GM12878 (cell line): ENCODE data around the gene ISG15. TPM values are rescaled to one million over a fixed set of nuclear protein-coding genes. Genes with fewer than 3 reads are reported as not detected.
"Not testable (repeated sequence)": the region's sequence is repeated elsewhere in the genome, so short reads cannot be mapped to it uniquely, and the experiment has no call there.

Experiments used
- ATAC-seq: fragments of 200-7000 bp; cut with Tn5 transposase; 3 replicates; pipeline ENCODE4 v1.9.1; 2020; ENCODE audit warnings: mild to moderate bottlenecking, moderate library complexity
- BruUV-seq: library from RNA; stranded (reverse); fragments of 400-500 nt; replicated peaks from 2 replicates; lab custom pipeline; 2021; lab: Mats Ljungman, UMichigan
- CTCF ChIA-PET: fragments of 300-600 bp; sonication (Branson Sonifier 250); formaldehyde crosslinking; extraction: SDS; loops from one replicate; lab custom pipeline; 2021; ENCODE audit warnings: inconsistent platforms; lab: Yijun Ruan, JAX
- POLR2A ChIA-PET: fragments of 350-600 bp; formaldehyde crosslinking; extraction: SDS; loops from one replicate; lab custom pipeline; 2021; ENCODE audit warnings: inconsistent platforms; lab: Charles Lee
- RAD21 ChIA-PET: fragments of 300-600 bp; sonication (Branson Sonifier 250); formaldehyde crosslinking; loops from one replicate; lab custom pipeline; 2023; ENCODE audit warnings: antibody characterized with exemption; ENCODE audit not compliant: unreplicated experiment; lab: Charles Lee
- SMC1A ChIA-PET: fragments of 300-600 bp; sonication (Branson Sonifier 250); formaldehyde crosslinking; loops from one replicate; lab custom pipeline; 2023; ENCODE audit not compliant: unreplicated experiment, uncharacterized antibody; lab: Charles Lee
- DNase-seq: peaks from one replicate; pipeline ENCODE4 v3.0.0-alpha.2; 2011; ENCODE audit warnings: low read depth, low spot score
- FAIRE-seq: peaks from 3 replicates; lab custom pipeline; 2011; peaks lifted over from hg19 to GRCh38; lab: Jason Lieb, UNC
- H2AFZ ChIP-seq: 2 replicates; pipeline ENCODE4 v1.6.0; 2011; ENCODE audit warnings: low read depth, low read length, control low read depth; ENCODE audit not compliant: control insufficient read depth
- H3K27ac ChIP-seq: 2 replicates; pipeline ENCODE4 v1.5.1; 2011; ENCODE audit warnings: control low read depth; ENCODE audit not compliant: control insufficient read depth, insufficient read depth
- H3K27me3 ChIP-seq, 2 experiments: replicated peaks in 1 of 2; 2 replicates each; pipeline versions ENCODE4 v1.6.0 to v1.6.1; 2011; ENCODE audit warnings: low read length in 1 of 2; ENCODE audit not compliant: control insufficient read depth in 2 of 2, insufficient read depth in 2 of 2
- H3K36me3 ChIP-seq, 2 experiments: 2 replicates each; pipeline ENCODE4 v1.5.1; 2011; ENCODE audit warnings: low read length in 1 of 2; ENCODE audit not compliant: control insufficient read depth in 2 of 2, insufficient read depth in 2 of 2
- H3K4me1 ChIP-seq: 2 replicates; pipeline ENCODE4 v1.6.1; 2011; ENCODE audit warnings: mild to moderate bottlenecking, low read length, moderate library complexity, mixed read lengths; ENCODE audit not compliant: control insufficient read depth, insufficient read depth
- H3K4me2 ChIP-seq: 2 replicates; pipeline ENCODE4 v1.6.0; 2011; ENCODE audit warnings: control low read depth; ENCODE audit not compliant: control insufficient read depth, insufficient read depth
- H3K4me3 ChIP-seq: fragments of 200-600 bp; sonication (generic); 2 replicates; pipeline ENCODE4 v1.5.1; 2016
- H3K79me2 ChIP-seq: 2 replicates; pipeline ENCODE4 v1.6.0; 2011; ENCODE audit warnings: low read length; ENCODE audit not compliant: control insufficient read depth, insufficient read depth
- H3K9ac ChIP-seq: 2 replicates; pipeline ENCODE4 v1.8.0; 2011; ENCODE audit warnings: low read length, control low read depth, mixed read lengths; ENCODE audit not compliant: control insufficient read depth, insufficient read depth
- H3K9me3 ChIP-seq: replicated peaks from 3 replicates; pipeline ENCODE4 v1.5.1; 2011; ENCODE audit warnings: mild to moderate bottlenecking, low read length; ENCODE audit not compliant: control insufficient read depth, insufficient read depth
- H4K20me1 ChIP-seq: 2 replicates; pipeline ENCODE4 v1.6.0; 2011; ENCODE audit not compliant: control insufficient read depth, insufficient read depth
- ASH2L ChIP-seq: fragments of 300-600, 200-600 bp; sonication (generic); IDR thresholded peaks from 2 replicates; pipeline ENCODE4 v1.6.1; 2017; ENCODE audit warnings: low read depth, mild to moderate bottlenecking, borderline replicate concordance
- ATF3 ChIP-seq: IDR thresholded peaks from 2 replicates; pipeline ENCODE4 v1.6.1; 2011; ENCODE audit warnings: low read depth, mild to moderate bottlenecking, low read length, moderate library complexity, borderline replicate concordance; ENCODE audit errors: extremely low read depth
- EGR1 ChIP-seq, 2 experiments: IDR thresholded peaks; 1 replicate in 1 of 2; 2 replicates in 1 of 2; pipeline ENCODE4 v1.6.1; 2011 to 2012; ENCODE audit warnings: low read depth in 2 of 2, low read length in 2 of 2, borderline replicate concordance in 1 of 2, mild to moderate bottlenecking in 1 of 2, moderate library complexity in 1 of 2
- HCFC1 ChIP-seq: fragments of 150-350 bp; IDR thresholded peaks from 2 replicates; pipeline ENCODE4 v1.6.1; 2014; ENCODE audit warnings: low read length
- HDAC2 ChIP-seq: fragments of 200-600 bp; sonication (generic); IDR thresholded peaks from 2 replicates; pipeline ENCODE4 v1.6.1; 2017
- NR2C2 ChIP-seq: IDR thresholded peaks from 2 replicates; pipeline ENCODE4 v1.6.1; 2011; ENCODE audit warnings: borderline replicate concordance, low read depth; ENCODE audit not compliant: control insufficient read depth, insufficient read length
- POLR2A ChIP-seq: IDR thresholded peaks from 2 replicates; pipeline ENCODE4 v1.6.1; 2011; ENCODE audit warnings: low read depth, mild to moderate bottlenecking, low read length
- SIX5 ChIP-seq: IDR thresholded peaks from 2 replicates; pipeline ENCODE4 v1.6.1; 2011; ENCODE audit warnings: mild to moderate bottlenecking, low read depth, low read length, moderate library complexity; ENCODE audit not compliant: severe bottlenecking
- SMAD5 ChIP-seq: IDR thresholded peaks from 2 replicates; pipeline ENCODE4 v1.6.1; 2016; ENCODE audit warnings: antibody characterized with exemption, low read depth
- SMC3 ChIP-seq: IDR thresholded peaks from 2 replicates; pipeline ENCODE4 v1.6.1; 2011; ENCODE audit warnings: low read length, improper control_type of control experiment, borderline replicate concordance
- SP1 ChIP-seq: IDR thresholded peaks from one replicate; pipeline ENCODE4 v1.6.1; 2011; ENCODE audit warnings: low read depth, low read length
- ZBED1 ChIP-seq: IDR thresholded peaks from 2 replicates; pipeline ENCODE4 v1.6.1; 2016; ENCODE audit warnings: borderline replicate concordance
- WGBS: methylation state at CpG from one replicate; pipeline ENCODE4 v1.1.6; 2016; ENCODE audit warnings: low lambda C conversion rate; ENCODE audit not compliant: insufficient replicate concordance, insufficient coverage; ENCODE audit errors: missing lambda C conversion rate; 5-methylcytosine and 5-hydroxymethylcytosine counted together
- in situ Hi-C: fragments of 300-500 bp; cut with MboI; formaldehyde crosslinking; loops from 9 replicates; pipeline ENCODE4 v1.14.3; 2018; ENCODE audit warnings: mixed read lengths
- intact Hi-C: fragments of 100-400 bp; cut with micrococcal nuclease; formaldehyde crosslinking; loops from one replicate; pipeline ENCODE4 v1.14.2; 2022; ENCODE audit not compliant: unreplicated experiment
- polyA plus RNA-seq, 11 experiments: library from polyadenylated mRNA; depleted of rRNA in 4 of 11; unstranded in 6 of 11; stranded (reverse) in 5 of 11; fragments of >200 nt; fragmentation: Nextera tagmentation in 4 of 11; fragmentation: Illumina TruSeq in 1 of 11; extraction: Ambion mirVana in 4 of 11; extraction: Trizol in 1 of 11; gene quantifications; 1 replicate in 1 of 11; 2 replicates in 10 of 11; pipeline versions ENCODE4 v1.2.1 to v1.2.3, GENCODE V29; 2011 to 2016; ENCODE audit warnings: inconsistent platforms in 2 of 11, missing spikeins in 2 of 11, low read depth in 1 of 11
- total RNA-seq, 4 experiments: library from RNA; depleted of rRNA in 3 of 4; stranded (reverse); fragments of >200 nt in 3 of 4; fragmentation: Illumina TruSeq in 1 of 4; extraction: Trizol in 1 of 4; gene quantifications; 2 replicates each; pipeline versions ENCODE4 v1.2.1 to v1.2.3, GENCODE V29; 2013 to 2021

The ISG15 gene
- total and polyA plus RNA-seq, 10 of the 15 experiments (the other 5 are each of a cell fraction or from before 2014, with no cell fraction given), result 7.8 to 384 (median 274) TPM

GRCh38 chr1:993379-993995 is 19.8 kb upstream of the ISG15 start:
- ChIA-PET CTCF (interaction anchor here (1.0 to 4.7 kb wide), 5 partner anchors 9 to 66 kb away, joined by 3 to 34 read pairs (median 6); no protein-coding TSS in a partner anchor), RAD21 (interaction anchor here (1.5 to 1.6 kb wide), 2 partner anchors 8 to 9 kb away, joined by 3 to 6 read pairs; no protein-coding TSS in a partner anchor), SMC1A (interaction anchor here (2.2 kb wide), 1 partner anchor 8 kb away, joined by 8 read pairs; no protein-coding TSS in a partner anchor), POLR2A (interaction anchor here (0.7 to 2.4 kb wide), 3 partner anchors 8 to 170 kb away, joined by 3 to 11 read pairs (median 10); partner anchors contain the start of gene ISG15)
- Histone ChIP-seq H3K9me3 (peaks cover 3% of the 10 kb centered on the region; the same call in 2 of the 3 replicates), H3K4me1 (peaks cover 20% of the 10 kb centered on the region), H3K36me3 (no peaks in the 10 kb centered on the region), H3K79me2 (no peaks in the 10 kb centered on the region), H3K4me2 (no peak overlapping the region), H3K9ac (no peak overlapping the region), H4K20me1 (no peaks in the 10 kb centered on the region), H3K4me3 (no peak overlapping the region), H2AFZ (no peak overlapping the region), H3K27ac (no peak overlapping the region), H3K27me3 (peaks cover 0 to 6% of the 10 kb centered on the region in 2 experiments; a peak in 1 of 4 replicates)
- no peak for ATAC-seq
- FAIRE-seq, result no peak
- TF ChIP-seq SMAD5, result no peak
- TF ChIP-seq EGR1 (IDR thresholded peaks at IDR 0.05; ENCODE audit: borderline replicate concordance in 1 of 2, low read depth in 2 of 2, low read length in 2 of 2), result no peak
- TF ChIP-seq SP1, result no peak
- no peak for TF ChIP-seq ASH2L
- TF ChIP-seq POLR2A, result no peak
- TF ChIP-seq NR2C2, result no peak
- TF ChIP-seq HCFC1, result no peak
- TF ChIP-seq ATF3, result no peak
- no peak for TF ChIP-seq SMC3
- no peak for TF ChIP-seq ZBED1
- no peak for TF ChIP-seq SIX5
- no peak for TF ChIP-seq HDAC2
- 83% methylated on average over 15 of the region's 15 CpGs for WGBS
- no peak for DNase-seq
- no TSS peak for BruUV-seq
- in situ Hi-C loops (no loop called here), intact Hi-C loops (no loop called here)

- ChIA-PET CTCF (interaction anchor here (1.2 to 4.7 kb wide), 3 partner anchors 8 to 65 kb away, joined by 3 to 34 read pairs (median 27); no protein-coding TSS in a partner anchor), POLR2A (interaction anchor here (1.0 kb wide), 1 partner anchor 25 kb away, joined by 3 read pairs; no protein-coding TSS in a partner anchor), RAD21 (interaction anchor here (1.6 kb wide), 1 partner anchor 10 kb away, joined by 6 read pairs; no protein-coding TSS in a partner anchor)
- H4K20me1 ChIP-seq, H2AFZ ChIP-seq, BruUV-seq, ATAC-seq, H3K9ac ChIP-seq, intact Hi-C loops, DNase-seq, H3K79me2 ChIP-seq, H3K4me3 ChIP-seq, H3K27ac ChIP-seq, SMC1A ChIA-PET, H3K9me3 ChIP-seq, H3K4me2 ChIP-seq, FAIRE-seq, H3K36me3 ChIP-seq, in situ Hi-C loops: not testable (repeated sequence)
- peaks cover 0 to 11% of the 10 kb centered on the region in 2 experiments; a peak in 2 of 4 replicates for H3K27me3 ChIP-seq
- WGBS, result 48% methylated on average over 6 of the region's 6 CpGs
- H3K4me1 ChIP-seq, result peaks cover 20% of the 10 kb centered on the region
Observed at GRCh38 chr1:994546-994945, 18.8 kb upstream of the ISG15 start.
